DND-41 (cell line): ENCODE results near the gene POLR2F.

Experiments used
- CTCF ChIP-seq: IDR thresholded peaks from 2 replicates; pipeline ENCODE4 v1.5.1; 2012; ENCODE audit warnings: borderline replicate concordance, low read length, moderate library complexity, mild to moderate bottlenecking; ENCODE audit not compliant: poor library complexity, severe bottlenecking; ENCODE audit errors: extremely low read depth
- EZH2 ChIP-seq: IDR thresholded peaks from 3 replicates; pipeline ENCODE4 v1.6.1; 2012; ENCODE audit warnings: borderline replicate concordance, low read depth, mild to moderate bottlenecking, moderate library complexity, low read length, inconsistent platforms; ENCODE audit not compliant: severe bottlenecking

GRCh38 chr22:37925767-37926166 is 27.7 kb upstream of the POLR2F start:
- TF ChIP-seq CTCF: no peak
- no peak for TF ChIP-seq EZH2
